Adipocyte (in vitro differentiated cells): Measurements from ENCODE around the gene GALNT9.

Experiments
- DNase-seq: peaks from one replicate; pipeline ENCODE4 v3.0.0-alpha.2; 2015; ENCODE audit warnings: low read depth
- H3K27me3 ChIP-seq: replicated peaks from 2 replicates; pipeline ENCODE4 v1.7.0; 2013; ENCODE audit warnings: mild to moderate bottlenecking, low read length, moderate library complexity; ENCODE audit not compliant: control insufficient read depth, insufficient read depth
- H3K36me3 ChIP-seq: 2 replicates; pipeline ENCODE4 v1.7.0; 2013; ENCODE audit warnings: low read length, mild to moderate bottlenecking, moderate library complexity; ENCODE audit not compliant: control insufficient read depth, insufficient read depth, severe bottlenecking
- H3K4me1 ChIP-seq: 2 replicates; pipeline ENCODE4 v1.7.0; 2013; ENCODE audit warnings: mild to moderate bottlenecking, low read length, moderate library complexity; ENCODE audit not compliant: control insufficient read depth, insufficient read depth
- H3K4me3 ChIP-seq: 2 replicates; pipeline ENCODE4 v1.7.0; 2013; ENCODE audit warnings: mild to moderate bottlenecking, low read length, moderate library complexity
- H3K9ac ChIP-seq: 2 replicates; pipeline ENCODE4 v1.7.0; 2013; ENCODE audit warnings: mild to moderate bottlenecking, low read length, moderate library complexity
- H3K9me3 ChIP-seq: 2 replicates; pipeline ENCODE4 v1.7.0; 2013; ENCODE audit warnings: mild to moderate bottlenecking, low read length, moderate library complexity; ENCODE audit not compliant: control insufficient read depth

GALNT9 gene

DNA sequence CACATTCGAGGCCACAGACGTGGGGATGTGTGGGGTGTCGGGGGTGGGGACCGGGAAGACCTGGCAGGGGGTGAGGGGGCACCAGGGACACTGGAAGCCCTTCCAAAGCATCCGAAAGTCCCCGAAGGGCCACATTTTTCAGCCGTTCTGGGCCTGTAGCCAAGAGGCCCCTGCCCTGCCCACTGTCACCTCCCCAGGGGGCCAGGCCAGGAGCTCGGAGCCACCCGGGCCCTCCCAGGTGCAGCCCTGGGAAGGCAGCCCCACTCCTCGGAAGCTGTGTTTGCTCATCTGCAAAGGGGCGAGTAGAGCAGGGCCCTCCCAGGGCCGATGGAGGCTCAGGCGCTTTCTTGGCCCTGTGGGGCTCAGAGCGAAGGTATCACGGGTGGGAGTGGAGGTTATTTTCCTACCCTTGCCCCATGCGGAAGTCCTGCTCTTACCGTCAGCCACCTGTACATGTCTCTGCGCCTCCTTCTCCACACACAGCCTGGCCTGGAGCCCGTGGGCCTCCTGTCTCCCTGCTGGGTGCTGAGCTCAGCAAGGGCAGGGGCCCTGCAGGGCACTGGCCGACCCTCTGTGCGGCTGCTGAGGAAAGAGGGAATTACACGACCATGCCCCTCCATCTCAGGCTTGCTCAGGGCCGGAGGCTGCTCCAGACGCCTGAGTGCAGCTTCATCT, 158.0 kb downstream of the GALNT9 start:
- no peaks in the 10 kb centered on the region for H3K9me3 ChIP-seq
- H3K4me3 ChIP-seq: no peak overlapping the region
- no peak for DNase-seq
- no peak overlapping the region for H3K9ac ChIP-seq
- H3K4me1 ChIP-seq: peaks cover 6% of the 10 kb centered on the region
- H3K27me3 ChIP-seq: peaks cover 43% of the 10 kb centered on the region
- no peaks in the 10 kb centered on the region for H3K36me3 ChIP-seq

DNA sequence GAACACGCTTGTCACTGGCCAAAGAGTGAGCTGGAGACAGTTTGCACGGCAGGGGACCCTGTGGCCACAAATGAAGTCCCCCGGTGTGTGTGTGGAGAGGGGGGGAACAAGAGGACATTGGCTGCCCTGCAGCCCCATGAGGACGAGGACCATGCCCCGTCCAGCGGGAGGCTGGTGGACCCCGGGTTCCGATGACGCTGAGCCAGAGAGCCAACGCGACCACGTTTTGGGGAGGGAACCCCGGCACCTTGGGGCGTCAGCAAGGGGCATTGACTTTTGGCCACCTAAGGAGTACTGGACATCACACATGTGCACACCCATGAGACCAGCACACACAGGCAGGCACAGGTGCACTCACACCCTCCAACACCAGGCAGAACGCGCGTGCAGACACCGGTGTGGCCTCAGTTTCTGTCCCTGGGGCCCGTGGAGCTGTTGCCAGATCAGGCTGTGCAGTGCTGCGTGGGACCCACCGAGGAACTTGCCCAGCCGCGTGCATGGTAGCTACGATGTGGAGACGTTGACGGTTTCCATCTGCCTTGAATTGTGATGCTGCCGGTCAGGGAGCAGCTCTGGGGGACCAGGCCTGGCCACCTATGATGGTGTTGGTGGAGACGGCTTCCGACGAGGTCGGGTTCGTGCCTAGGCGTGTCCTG, 158.6 kb downstream of the GALNT9 start:
- Histone ChIP-seq H3K27me3 (peaks cover 38% of the 10 kb centered on the region), H3K4me3 (no peak overlapping the region), H3K4me1 (peaks cover 6% of the 10 kb centered on the region), H3K9ac (no peak overlapping the region), H3K9me3 (no peaks in the 10 kb centered on the region), H3K36me3 (no peaks in the 10 kb centered on the region)
- DNase-seq: no peak

DNA sequence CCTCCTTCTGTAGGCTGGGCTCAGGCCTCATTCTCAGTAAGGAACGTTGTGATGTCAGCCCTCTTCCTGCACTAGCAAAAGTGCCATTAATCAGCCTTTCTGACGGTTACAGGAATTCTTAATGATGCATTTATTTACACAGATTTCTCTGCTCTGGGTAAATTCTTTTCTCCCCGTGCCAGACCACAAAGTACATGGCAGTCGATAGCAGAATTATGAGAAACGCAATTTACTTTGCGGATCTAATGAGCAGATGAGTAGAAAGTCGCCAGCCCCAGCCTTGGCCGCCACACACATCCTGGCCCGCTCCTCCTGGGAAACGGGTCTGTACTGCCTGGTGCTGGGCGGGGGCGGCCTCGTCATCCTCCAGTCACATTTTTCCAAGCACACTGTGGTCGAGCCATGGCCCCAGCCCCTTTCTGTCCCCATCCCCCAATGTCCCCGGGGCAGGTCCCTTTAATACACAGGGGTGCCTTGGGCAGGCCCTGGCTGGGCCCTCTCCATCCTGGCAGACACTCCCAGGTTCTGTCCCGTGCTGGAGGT, 159.2 kb downstream of the GALNT9 start:
- H3K9ac ChIP-seq: no peak overlapping the region
- DNase-seq: no peak
- H3K27me3 ChIP-seq: peaks cover 35% of the 10 kb centered on the region
- H3K9me3 ChIP-seq: no peaks in the 10 kb centered on the region
- peaks cover 6% of the 10 kb centered on the region for H3K4me1 ChIP-seq
- no peak overlapping the region for H3K4me3 ChIP-seq
- H3K36me3 ChIP-seq: no peaks in the 10 kb centered on the region

DNA sequence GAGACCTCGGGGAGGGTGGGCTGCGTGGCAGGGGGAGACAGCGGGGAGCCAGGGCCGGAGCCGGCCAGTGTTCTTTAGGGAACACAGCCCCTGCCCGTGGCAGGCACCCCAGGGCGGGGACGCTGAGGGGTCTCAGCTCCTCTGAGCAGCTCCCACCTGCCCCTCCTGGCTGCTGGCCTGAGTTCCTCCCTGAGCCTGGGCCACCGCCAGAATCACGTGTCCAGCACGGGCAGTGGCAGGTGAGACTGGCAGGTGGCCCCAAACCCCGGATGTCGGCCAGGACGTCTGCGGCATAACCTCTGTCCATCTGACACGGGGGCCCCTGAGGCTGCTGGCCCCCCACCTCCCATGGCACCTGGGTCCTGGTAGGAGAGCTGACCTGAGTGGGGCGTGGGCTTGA, 160.0 kb downstream of the GALNT9 start:
- no peaks in the 10 kb centered on the region for H3K36me3 ChIP-seq
- H3K4me3 ChIP-seq: no peak overlapping the region
- no peak for DNase-seq
- H3K9ac ChIP-seq: no peak overlapping the region
- H3K27me3 ChIP-seq: peaks cover 27% of the 10 kb centered on the region
- no peaks in the 10 kb centered on the region for H3K9me3 ChIP-seq
- H3K4me1 ChIP-seq: peaks cover 6% of the 10 kb centered on the region

DNA sequence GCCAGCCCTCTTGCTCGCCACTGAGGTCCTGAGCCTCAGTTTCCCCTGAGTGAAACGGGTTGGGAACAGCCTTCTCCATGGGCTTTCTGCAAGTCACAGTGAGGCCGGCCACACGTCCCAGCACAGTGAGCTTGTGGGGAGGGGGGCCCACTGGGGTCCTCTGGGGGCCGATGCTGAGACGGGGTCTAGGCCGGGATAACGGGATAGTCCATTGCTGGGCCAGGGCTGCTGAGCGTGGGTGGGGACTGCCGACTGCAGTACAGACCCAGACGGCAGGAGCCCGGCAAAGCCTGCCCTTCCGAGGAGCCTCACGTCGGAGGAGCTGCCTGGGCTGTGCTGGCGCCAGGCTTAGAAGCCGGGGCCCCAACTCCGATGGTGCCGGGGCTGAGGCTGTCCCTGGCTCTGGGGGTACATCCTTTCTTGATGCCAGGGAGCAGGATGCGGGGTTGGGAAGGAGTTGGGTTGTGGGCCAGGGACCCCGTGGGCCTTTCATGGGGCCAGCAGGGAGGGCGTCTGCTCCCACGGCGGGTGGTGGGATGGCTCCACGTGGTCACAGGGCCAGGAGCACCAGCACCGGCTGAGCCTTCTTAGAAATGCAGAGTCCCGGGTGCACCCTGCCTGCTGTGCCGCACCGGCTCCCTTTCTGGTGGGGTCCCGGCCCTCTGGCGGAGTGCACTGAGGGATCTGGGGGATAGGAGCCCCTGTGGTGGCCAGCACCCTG, 160.9 kb downstream of the GALNT9 start:
- DNase-seq: no peak
- H3K4me1 ChIP-seq: peaks cover 6% of the 10 kb centered on the region
- no peaks in the 10 kb centered on the region for H3K36me3 ChIP-seq

DNA sequence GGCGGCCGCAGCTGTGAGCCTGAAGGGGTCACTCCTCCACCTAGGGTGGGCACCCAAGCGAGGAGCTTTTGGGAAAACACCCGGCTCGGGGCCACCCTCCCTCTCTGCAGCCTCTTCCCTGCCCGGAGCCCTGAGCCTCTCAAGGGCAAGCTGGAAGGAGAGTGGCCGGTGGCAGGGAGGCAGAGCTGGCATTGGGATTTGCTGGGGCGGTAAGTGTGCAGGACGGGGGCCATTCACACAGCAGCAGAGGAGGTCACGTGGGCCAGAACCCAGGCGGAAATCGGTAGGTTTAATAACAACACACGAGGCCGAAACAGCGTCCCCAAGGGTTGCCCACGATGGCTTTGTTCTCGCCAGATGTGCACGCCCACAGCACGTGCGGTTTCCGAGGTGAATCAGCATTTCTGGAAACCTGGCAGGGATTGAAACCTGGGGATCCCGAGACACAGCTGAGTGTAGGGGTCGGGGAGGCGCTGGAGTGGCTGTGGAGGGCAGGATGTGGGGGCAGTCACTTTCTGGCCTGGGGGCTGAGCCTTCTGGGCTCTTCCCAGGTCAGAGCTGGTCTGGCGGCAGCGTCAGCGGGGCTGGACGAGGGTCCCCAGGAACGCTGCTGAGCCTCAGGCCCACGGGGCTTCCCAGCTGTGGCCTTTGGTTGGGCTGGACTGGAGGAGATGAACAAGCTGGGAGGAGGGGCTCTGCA, 161.6 kb downstream of the GALNT9 start:
- Histone ChIP-seq H3K36me3 (no peaks in the 10 kb centered on the region), H3K4me3 (no peak overlapping the region), H3K9me3 (no peaks in the 10 kb centered on the region), H3K9ac (no peak overlapping the region), H3K4me1 (peaks cover 10% of the 10 kb centered on the region), H3K27me3 (peaks cover 26% of the 10 kb centered on the region)
- no peak for DNase-seq

More for the DNA sequence above, 160.9 kb downstream of the GALNT9 start:
- Histone ChIP-seq H3K9ac (no peak overlapping the region), H3K9me3 (no peaks in the 10 kb centered on the region), H3K4me3 (no peak overlapping the region), H3K27me3 (peaks cover 31% of the 10 kb centered on the region)

DNA sequence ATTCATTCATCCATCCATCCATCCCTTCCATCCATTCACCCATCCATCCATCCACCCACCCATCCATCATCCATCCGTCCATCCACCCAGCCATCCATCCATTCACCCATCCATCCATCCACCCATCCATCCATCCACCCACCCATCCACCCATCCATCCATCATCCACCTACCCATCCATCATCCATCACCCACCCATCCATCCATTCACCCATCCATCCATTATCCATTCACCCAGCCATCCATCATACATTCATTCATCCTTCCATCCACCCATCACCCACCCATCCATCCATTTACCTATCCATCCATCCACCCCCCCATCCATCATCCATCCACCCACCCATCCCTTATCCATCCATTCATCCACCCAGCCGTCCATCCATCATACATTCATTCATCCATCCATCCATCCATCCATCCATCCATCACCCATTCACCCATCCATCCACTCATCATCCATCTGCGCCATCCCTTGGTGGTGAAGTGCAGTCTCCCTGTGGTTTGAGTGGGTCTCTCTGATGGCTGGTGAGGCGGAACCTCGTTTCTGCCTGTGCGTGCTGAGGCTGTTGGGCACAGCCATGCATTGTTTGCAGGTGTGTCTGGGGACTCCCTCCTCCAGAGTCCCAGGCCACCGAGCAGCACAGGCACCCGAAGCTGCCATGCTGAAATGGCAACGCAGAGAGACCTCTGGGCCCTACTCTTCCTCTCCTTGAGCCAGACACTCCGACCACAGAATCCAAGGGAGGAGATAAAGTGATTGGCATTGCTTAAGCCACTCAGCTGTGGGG, 162.4 kb downstream of the GALNT9 start:
- no peak for DNase-seq
- Histone ChIP-seq H3K4me1 (peaks cover 17% of the 10 kb centered on the region), H3K4me3 (no peak overlapping the region), H3K27me3 (peaks cover 21% of the 10 kb centered on the region), H3K9ac (no peak overlapping the region), H3K36me3 (no peaks in the 10 kb centered on the region), H3K9me3 (no peaks in the 10 kb centered on the region)

DNA sequence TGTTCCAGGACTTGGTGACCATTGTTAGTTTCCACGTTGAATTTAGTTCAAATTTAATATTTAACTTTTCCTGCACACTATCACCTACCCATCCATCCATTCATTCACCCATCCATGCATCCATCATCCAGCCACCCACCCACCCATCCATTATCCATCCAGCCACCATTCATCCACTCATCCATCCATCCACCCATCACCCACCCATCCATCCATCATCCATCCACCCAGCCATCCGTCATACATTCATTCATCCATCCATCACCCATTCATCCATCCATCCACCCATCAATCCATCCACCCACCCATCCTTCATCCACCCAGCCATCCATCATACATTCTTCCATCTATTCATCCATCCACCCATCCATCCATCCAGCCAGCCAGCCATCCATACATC, 163.3 kb downstream of the GALNT9 start:
- no peaks in the 10 kb centered on the region for H3K36me3 ChIP-seq
- H3K4me3 ChIP-seq: no peak overlapping the region
- H3K27me3 ChIP-seq: peaks cover 15% of the 10 kb centered on the region
- no peak overlapping the region for H3K9ac ChIP-seq
- no peak for DNase-seq
- H3K4me1 ChIP-seq: peaks cover 18% of the 10 kb centered on the region
- H3K9me3 ChIP-seq: no peaks in the 10 kb centered on the region

DNA sequence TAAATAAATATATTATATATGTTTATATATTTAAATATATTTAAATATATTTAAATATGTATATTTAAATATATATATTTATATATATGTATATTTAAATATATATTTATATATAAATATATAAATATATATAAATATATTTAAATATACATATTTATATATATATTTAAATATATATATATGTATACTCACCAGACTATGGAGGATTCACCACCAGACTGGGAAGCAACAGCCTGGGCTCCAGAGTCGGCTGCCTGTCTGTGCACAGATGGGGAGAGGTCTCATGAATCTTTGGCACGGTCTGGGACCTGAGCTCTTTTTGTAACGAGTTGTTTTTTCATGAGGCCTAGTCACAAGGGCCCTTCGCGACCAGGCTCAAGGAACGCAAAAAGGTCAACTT, 163.8 kb downstream of the GALNT9 start:
- no peak for DNase-seq
- no peaks in the 10 kb centered on the region for H3K9me3 ChIP-seq
- no peak overlapping the region for H3K9ac ChIP-seq
- H3K4me3 ChIP-seq: no peak overlapping the region
- no peaks in the 10 kb centered on the region for H3K36me3 ChIP-seq
- peaks cover 18% of the 10 kb centered on the region for H3K27me3 ChIP-seq
- H3K4me1 ChIP-seq: peaks cover 18% of the 10 kb centered on the region

DNA sequence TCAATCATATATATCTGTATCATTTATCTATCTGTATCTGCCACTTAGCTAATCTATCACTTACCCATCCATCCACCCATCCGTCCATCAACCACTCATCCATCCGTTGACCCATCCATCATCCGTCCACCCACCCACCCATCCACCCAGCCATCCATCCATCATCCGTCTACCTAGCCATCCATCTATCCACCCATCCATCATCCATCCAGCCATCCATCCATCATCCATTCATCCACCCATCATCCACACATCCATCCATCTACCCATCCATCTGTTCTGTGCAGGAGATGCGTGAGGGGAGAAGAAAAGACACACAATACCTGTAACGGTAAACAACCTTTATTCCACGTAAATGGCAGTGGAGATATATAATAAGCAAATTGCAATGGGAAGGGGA, 165.0 kb downstream of the GALNT9 start:
- no peaks in the 10 kb centered on the region for H3K36me3 ChIP-seq
- peaks cover 12% of the 10 kb centered on the region for H3K4me1 ChIP-seq
- H3K27me3 ChIP-seq: peaks cover 24% of the 10 kb centered on the region
- no peaks in the 10 kb centered on the region for H3K9me3 ChIP-seq
- H3K4me3 ChIP-seq: no peak overlapping the region
- no peak for DNase-seq
- H3K9ac ChIP-seq: no peak overlapping the region
